Stimulated activated memory B cell treated with anti-CD40 and anti-IgM and Interleukin-4, amounts not matched to agents 10 μg/mL and 1 μg/mL and 100 μg/mL, for 72 hours (primary cell): Measurements from ENCODE around the gene NARS2.
"Not testable (repeated sequence)": the region's sequence is repeated elsewhere in the genome, so short reads cannot be mapped to it uniquely, and the experiment has no call there.

ENCODE experiments used
- ATAC-seq: fragments of 150-1000 bp; cut with Tn5 transposase; 2 replicates; pipeline ENCODE4 v1.10.0; 2021
- H3K27ac Mint-ChIP-seq: one replicate; pipeline ENCODE4 v1.8.0; 2022; ENCODE audit warnings: mild to moderate bottlenecking, mixed read lengths
- H3K27me3 Mint-ChIP-seq: one replicate; pipeline ENCODE4 v1.8.0; 2022; ENCODE audit warnings: mixed read lengths
- H3K36me3 Mint-ChIP-seq: one replicate; pipeline ENCODE4 v1.8.0; 2022; ENCODE audit warnings: mixed read lengths
- H3K4me1 Mint-ChIP-seq: one replicate; pipeline ENCODE4 v1.8.0; 2022; ENCODE audit warnings: mixed read lengths
- H3K4me3 Mint-ChIP-seq: one replicate; pipeline ENCODE4 v1.8.0; 2022; ENCODE audit warnings: mild to moderate bottlenecking, moderate library complexity, mixed read lengths
- H3K9me3 Mint-ChIP-seq: one replicate; pipeline ENCODE4 v1.8.0; 2022; ENCODE audit warnings: mixed read lengths

The NARS2 gene, protein sequence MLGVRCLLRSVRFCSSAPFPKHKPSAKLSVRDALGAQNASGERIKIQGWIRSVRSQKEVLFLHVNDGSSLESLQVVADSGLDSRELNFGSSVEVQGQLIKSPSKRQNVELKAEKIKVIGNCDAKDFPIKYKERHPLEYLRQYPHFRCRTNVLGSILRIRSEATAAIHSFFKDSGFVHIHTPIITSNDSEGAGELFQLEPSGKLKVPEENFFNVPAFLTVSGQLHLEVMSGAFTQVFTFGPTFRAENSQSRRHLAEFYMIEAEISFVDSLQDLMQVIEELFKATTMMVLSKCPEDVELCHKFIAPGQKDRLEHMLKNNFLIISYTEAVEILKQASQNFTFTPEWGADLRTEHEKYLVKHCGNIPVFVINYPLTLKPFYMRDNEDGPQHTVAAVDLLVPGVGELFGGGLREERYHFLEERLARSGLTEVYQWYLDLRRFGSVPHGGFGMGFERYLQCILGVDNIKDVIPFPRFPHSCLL

DNA sequence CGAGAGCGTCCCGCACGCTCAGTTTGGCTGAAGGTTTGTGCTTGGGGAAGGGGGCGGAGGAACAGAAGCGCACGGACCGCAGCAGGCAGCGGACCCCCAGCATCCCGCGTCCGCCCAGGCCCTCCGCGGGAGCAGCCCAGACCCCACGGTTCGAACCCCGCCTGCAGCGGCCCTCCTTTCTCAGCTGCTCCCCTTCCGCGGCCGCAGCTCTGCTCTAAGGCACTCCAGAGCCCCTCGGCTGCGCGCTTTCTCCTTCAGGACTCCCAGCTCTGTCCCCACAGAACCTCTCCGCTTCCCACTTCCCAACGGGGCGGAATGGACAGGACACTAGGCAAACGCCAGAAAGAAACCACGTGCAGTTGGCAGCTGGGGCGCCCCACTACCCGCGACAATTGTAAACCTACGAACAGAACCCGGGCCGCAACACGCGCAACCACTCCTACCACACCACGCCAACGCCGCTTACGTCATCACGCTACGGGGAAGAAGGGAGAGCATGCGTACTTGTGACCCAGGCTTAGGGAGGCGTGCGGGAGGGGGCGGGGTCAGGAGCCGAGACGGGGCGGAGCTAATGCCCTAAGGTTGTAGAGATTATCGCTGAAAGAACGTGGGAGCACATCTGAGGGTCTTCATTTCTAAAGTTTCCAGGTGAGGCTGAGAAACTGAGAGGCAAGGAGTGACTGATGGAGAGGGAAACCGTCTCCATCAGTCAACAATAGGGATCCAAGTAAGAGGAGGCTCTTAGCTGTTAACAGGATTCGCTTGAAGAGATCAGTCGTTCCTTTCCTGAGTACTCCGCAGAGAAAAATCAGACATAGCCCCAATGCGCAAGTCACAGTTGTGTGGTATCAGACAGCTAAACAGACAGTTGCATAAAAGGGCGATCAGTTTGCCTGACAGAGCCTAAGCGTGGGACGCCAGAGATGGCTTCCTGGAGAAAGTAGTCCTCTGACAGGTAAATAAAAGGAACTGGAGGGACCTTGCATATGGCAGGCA lies at the start of gene NARS2:
Gene NARS2, minus strand, starts transcription at position 479 of the 996 bp plus-strand sequence. Its CDS starts 376 bp downstream, at position 103.
- Mint-ChIP-seq H3K27me3 (no peaks in the 10 kb centered on the region), H3K36me3 (peaks cover 20% of the 10 kb centered on the region), H3K9me3 (no peaks in the 10 kb centered on the region), H3K4me3 (peak within 1 kb of the TSS; percentile 94), H3K27ac (peak within 1 kb of the TSS; percentile 95), H3K4me1 (peaks cover 31% of the 10 kb centered on the region)
- ATAC-seq: peak; percentile 99

DNA sequence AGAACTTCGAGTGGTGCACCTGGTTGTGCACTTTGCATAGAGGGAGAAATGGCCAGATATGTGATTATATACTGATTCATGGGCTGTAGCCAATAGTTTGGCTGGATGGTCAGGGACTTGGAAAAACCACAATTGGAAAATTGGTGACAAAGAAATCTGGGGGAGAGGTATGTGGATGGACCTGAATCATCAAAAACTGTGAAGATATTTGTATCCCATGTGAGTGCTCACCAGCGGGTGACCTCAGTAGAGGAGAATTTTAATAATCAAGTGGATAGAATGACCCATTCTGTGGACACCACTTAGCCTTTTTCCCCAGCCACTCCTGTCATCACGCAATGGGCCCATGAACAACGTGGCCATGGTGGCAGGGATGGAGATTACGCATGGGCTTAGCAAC lies 48.0 kb upstream of the NARS2 start:
- H3K9me3 Mint-ChIP-seq: peaks cover 15% of the 10 kb centered on the region
- no peak overlapping the region for H3K4me3 Mint-ChIP-seq

DNA sequence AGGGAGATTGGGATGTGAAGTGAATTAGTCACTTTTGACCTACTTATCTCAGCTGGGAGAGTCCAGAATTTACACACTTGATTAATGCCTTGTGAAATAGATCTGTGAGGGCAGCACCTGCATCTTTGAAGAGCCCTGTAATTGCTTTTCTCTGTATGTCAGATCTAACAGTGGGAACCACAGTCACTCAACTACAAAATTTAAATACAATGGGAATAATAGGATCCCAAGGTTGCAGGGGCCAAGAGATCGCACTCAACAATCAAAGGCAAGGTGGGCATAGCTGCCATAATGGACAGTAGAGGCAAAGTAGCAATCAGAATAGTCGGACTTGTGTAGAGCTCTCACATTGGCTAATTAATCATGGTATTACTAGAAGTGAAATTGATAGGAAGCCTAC lies 45.5 kb upstream of the NARS2 start:
- H3K27me3 Mint-ChIP-seq: no peaks in the 10 kb centered on the region
- H3K4me3 Mint-ChIP-seq: no peak overlapping the region
- peaks cover 8% of the 10 kb centered on the region for H3K36me3 Mint-ChIP-seq
- H3K9me3 Mint-ChIP-seq: peaks cover 11% of the 10 kb centered on the region
- H3K4me1 Mint-ChIP-seq: peaks cover 7% of the 10 kb centered on the region
- H3K27ac Mint-ChIP-seq: no peak overlapping the region
- ATAC-seq: no peak

More for the DNA sequence above, 48.0 kb upstream of the NARS2 start:
- Mint-ChIP-seq H3K27ac (no peak overlapping the region), H3K27me3 (peaks cover 20% of the 10 kb centered on the region), H3K4me1 (peaks cover 7% of the 10 kb centered on the region), H3K36me3 (peaks cover 8% of the 10 kb centered on the region)
- no peak for ATAC-seq

DNA sequence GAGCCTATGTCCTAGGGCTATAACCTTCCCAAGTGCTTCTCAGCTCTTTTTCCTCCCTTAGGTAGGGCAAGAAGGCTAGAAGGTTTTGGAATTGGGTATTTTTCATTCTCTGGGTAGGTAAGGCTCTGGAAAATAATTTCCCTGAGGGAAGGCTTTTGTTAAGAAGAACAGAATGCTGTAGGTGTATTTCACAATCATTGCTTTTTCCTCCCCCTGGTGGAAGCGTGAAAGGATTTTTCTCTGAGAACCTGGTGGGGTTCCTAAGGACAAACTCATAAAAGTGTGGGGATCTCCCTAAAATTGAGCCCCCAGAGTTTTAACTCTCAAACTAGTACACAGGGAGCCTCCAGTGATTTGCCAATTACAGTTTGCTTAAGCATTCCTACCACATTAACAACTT lies 41.1 kb upstream of the NARS2 start:
- Mint-ChIP-seq H3K4me1 (peaks cover 7% of the 10 kb centered on the region), H3K36me3 (peaks cover 8% of the 10 kb centered on the region), H3K4me3 (no peak overlapping the region), H3K27me3 (peaks cover 16% of the 10 kb centered on the region), H3K9me3 (peaks cover 18% of the 10 kb centered on the region), H3K27ac (no peak overlapping the region)
- no peak for ATAC-seq

DNA sequence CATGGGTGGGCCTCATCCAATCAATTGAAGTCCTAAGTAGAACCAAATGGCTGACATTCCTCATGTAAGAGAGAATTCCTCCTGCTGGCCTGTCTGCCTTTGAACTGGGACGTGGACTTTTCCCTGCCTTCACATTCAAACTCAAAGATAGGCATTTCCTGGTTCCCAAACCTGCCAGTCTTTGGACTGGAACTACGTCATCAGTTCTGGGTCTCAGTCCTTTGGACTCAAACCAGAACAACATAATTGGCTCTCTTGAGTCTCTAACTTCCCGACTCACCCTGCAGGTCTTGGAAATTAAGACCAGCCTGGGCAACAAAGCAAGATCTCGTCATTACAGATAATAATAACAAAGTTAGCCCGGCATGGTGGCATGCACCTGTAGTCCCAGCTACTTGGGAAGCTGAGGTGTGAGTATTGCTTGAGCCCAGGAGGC lies 38.7 kb upstream of the NARS2 start:
- H3K4me1 Mint-ChIP-seq: no peaks in the 10 kb centered on the region
- H3K27me3 Mint-ChIP-seq: peaks cover 16% of the 10 kb centered on the region
- H3K27ac Mint-ChIP-seq: no peak overlapping the region
- no peaks in the 10 kb centered on the region for H3K36me3 Mint-ChIP-seq
- peaks cover 9% of the 10 kb centered on the region for H3K9me3 Mint-ChIP-seq
- H3K4me3 Mint-ChIP-seq: no peak overlapping the region
- no peak for ATAC-seq

DNA sequence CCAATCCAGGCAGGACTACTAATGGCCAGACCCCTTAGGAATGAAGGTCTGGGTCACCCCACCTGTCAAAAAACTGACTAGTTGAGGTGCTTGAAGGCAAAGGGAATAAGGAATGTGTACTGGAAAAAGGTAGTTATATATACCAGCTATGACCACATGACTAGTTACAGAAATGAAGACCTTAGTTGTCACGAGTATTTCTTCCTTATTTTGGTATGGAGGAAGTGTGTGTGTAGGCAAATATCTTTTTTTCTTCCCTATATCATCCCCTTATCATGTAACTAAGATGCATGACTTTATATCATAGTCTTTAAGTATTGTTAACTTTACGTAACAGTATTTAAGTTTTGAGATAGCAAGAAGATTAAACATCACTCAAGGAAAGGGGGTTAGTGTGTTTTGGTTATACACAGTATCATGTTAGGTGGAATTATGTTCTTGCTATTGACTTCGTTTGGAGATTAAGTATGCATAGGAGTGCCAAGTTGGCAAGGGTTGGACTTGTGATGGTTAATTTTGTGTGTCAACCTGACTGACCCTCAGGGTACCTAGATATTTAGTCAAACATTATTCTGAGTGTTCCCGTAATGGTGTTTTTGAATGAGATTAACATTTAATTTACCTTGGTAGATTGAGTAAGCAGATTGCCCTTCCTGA lies 38.2 kb upstream of the NARS2 start:
- no peak for ATAC-seq
- Mint-ChIP-seq H3K27me3 (peaks cover 16% of the 10 kb centered on the region), H3K4me1 (no peaks in the 10 kb centered on the region), H3K36me3 (no peaks in the 10 kb centered on the region), H3K4me3 (no peak overlapping the region), H3K27ac (no peak overlapping the region), H3K9me3 (peaks cover 6% of the 10 kb centered on the region)

DNA sequence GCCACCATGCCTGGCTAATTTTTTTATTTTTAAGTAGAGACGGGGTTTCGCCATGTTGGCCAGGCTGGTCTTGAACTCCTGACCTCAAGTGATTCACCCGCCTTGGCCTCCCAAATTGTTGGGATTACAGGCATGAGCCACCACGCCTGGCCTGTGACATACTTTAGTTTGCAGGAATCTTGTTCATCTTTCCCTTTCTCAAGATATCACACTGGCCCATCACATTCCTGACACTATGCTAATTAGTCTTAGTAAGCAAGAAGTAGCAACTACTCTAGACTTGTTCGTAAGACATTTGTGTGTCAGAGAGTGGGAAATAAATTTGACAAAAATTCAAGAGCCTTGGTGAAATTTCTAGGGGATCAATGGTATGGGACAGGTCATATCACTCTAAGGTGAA lies 34.7 kb upstream of the NARS2 start:
- not testable (repeated sequence) for H3K9me3 Mint-ChIP-seq, H3K4me3 Mint-ChIP-seq, H3K4me1 Mint-ChIP-seq, H3K36me3 Mint-ChIP-seq, ATAC-seq, H3K27ac Mint-ChIP-seq
- peaks cover 29% of the 10 kb centered on the region for H3K27me3 Mint-ChIP-seq

DNA sequence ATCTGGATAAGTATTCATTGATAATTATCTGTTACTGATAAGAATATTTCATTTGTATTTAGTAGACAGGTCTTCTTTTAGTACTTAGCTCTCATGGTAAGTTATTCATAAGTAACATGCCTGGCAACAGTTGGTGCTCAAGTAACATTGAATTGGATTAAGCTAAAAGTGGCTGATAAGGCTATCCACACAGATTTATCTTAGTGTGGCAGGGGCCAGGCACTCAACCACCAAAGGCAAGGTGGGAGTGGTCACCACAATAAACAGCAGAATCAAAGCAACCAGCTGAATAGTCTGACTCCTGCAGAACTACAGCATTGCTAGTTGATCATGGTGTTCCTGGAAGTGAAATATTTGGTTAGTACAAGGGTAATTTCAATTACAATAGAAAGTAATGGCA lies 33.0 kb upstream of the NARS2 start:
- no peaks in the 10 kb centered on the region for H3K4me1 Mint-ChIP-seq
- peaks cover 30% of the 10 kb centered on the region for H3K27me3 Mint-ChIP-seq
- H3K36me3 Mint-ChIP-seq: no peaks in the 10 kb centered on the region
- H3K27ac Mint-ChIP-seq: no peak overlapping the region
- H3K9me3 Mint-ChIP-seq: no peaks in the 10 kb centered on the region
- ATAC-seq: no peak
- no peak overlapping the region for H3K4me3 Mint-ChIP-seq

DNA sequence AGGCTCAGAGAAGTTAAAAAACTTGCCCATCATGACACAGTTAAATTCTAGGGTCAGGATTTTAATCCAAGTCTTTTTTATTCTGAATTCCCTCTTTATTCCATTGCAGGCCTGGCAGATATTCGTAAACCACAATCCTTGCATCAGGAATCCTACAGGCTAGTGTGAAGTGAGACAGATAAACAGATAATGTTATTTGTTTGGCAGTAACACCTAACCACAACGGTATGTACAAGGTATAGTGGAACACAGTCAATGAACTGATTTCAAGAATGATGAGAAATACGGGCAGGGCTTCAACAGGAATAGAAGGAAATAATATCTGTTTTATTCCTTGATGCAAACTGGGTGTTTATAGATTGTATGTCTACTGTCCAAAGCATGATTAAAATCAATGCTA lies 32.0 kb upstream of the NARS2 start:
- ATAC-seq: no peak
- no peak overlapping the region for H3K27ac Mint-ChIP-seq
- H3K27me3 Mint-ChIP-seq: peaks cover 38% of the 10 kb centered on the region
- H3K4me3 Mint-ChIP-seq: no peak overlapping the region
- no peaks in the 10 kb centered on the region for H3K9me3 Mint-ChIP-seq
- H3K4me1 Mint-ChIP-seq: no peaks in the 10 kb centered on the region
- no peaks in the 10 kb centered on the region for H3K36me3 Mint-ChIP-seq

DNA sequence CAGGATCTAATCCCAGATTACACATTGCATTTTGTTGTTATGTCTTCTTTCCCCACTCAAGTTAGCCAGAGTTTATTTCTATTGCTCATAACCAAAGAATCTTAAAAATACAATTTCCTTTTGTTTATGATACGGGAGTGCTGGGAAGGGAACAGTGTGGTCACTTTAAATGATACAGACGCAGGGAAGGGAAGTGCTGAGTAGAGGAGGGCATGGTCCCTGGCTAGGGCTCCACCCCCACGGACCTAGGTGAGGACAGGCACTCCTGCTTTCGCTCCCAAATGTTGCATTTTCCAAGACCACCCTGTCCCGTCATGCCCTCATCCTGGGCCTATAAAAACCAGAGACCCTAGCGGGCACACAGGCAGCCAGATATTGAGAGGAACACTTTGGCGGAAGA lies 30.6 kb upstream of the NARS2 start:
- Mint-ChIP-seq H3K27me3 (peaks cover 52% of the 10 kb centered on the region), H3K9me3 (no peaks in the 10 kb centered on the region), H3K4me1 (no peaks in the 10 kb centered on the region), H3K36me3 (no peaks in the 10 kb centered on the region), H3K4me3 (no peak overlapping the region), H3K27ac (no peak overlapping the region)
- no peak for ATAC-seq

DNA sequence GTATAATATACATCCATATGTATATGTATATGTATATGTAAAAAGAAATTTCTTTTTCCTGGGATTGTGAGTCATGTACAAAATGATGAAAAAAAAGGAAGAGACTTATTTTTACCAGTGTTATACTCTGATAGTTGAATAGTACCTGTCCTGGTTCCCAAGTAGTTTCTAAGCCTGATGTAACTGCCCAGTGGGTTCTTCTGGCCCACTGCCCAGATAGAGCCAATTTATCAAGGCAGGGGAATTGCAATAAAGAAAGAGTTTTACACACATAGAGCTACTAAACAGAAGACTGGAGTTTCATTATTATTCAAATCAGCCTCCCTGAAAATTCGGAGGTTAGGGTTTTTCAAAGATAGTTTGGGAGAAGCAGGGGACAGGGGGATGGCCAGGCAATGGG lies 29.1 kb upstream of the NARS2 start:
- no peak overlapping the region for H3K4me3 Mint-ChIP-seq
- H3K9me3 Mint-ChIP-seq: no peaks in the 10 kb centered on the region
- no peak overlapping the region for H3K27ac Mint-ChIP-seq
- H3K27me3 Mint-ChIP-seq: peaks cover 66% of the 10 kb centered on the region
- H3K4me1 Mint-ChIP-seq: no peaks in the 10 kb centered on the region
- ATAC-seq: no peak
- no peaks in the 10 kb centered on the region for H3K36me3 Mint-ChIP-seq

DNA sequence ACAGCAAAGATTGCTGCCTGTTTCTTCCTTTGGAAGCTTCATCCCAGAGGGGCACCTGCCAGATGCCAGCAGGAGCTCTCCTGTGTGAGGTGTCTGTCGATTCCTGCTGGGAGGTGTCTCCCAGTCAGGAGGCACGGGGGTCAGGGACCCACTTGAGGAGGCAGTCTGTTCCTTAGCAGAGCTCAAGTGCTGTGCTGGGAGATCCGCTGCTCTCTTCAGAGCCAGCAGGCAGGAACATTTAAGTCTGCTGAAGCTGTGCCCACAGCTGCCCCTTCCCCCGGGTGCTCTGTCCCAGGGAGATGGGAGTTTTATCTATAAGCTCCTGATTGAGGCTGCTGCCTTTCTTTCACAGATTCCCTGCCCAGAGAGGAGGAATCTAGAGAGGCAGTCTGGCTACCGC lies 28.1 kb upstream of the NARS2 start:
- not testable (repeated sequence) for H3K36me3 Mint-ChIP-seq, H3K9me3 Mint-ChIP-seq, H3K4me1 Mint-ChIP-seq, H3K4me3 Mint-ChIP-seq, ATAC-seq, H3K27ac Mint-ChIP-seq
- peaks cover 66% of the 10 kb centered on the region for H3K27me3 Mint-ChIP-seq

DNA sequence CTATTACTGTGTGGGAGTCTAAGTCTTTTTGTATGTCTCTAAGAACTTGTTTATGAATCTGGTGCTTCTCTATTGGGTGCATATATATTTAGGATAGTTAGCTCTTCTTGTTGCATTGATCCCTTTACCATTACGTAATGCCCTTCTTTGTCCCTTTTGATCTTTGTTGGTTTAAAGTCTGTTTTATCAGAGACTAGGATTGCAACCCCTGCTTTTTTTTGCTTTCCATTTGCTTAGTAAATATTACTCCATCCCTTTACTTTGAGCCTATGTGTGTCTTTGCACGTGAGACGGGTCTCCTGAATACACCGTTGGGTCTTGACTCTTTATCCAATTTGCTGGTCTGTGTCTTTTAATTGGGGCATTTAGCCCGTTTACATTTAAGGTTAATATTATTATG lies 26.4 kb upstream of the NARS2 start:
- H3K27ac Mint-ChIP-seq, H3K4me1 Mint-ChIP-seq, ATAC-seq, H3K36me3 Mint-ChIP-seq, H3K4me3 Mint-ChIP-seq, H3K9me3 Mint-ChIP-seq: not testable (repeated sequence)
- peaks cover 61% of the 10 kb centered on the region for H3K27me3 Mint-ChIP-seq

DNA sequence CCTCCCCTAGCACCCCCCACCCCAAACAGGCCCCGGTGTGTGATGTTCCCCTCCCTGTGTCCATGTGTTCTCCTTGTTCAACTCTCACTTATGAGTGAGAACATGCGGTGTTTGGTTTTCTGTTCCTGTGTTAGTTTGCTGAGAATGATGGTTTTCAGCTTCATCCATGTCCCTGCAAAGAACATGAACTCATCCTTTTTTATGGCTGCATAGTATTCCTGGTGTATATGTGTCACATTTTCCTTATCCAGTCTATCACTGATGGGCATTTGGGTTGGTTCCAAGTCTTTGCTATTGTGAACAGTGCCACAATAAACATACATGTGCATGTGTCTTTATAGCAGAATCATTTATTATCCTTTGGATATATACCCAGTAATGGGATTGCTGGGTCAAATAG lies 22.9 kb upstream of the NARS2 start:
- not testable (repeated sequence) for H3K4me1 Mint-ChIP-seq, H3K9me3 Mint-ChIP-seq, H3K4me3 Mint-ChIP-seq, H3K27ac Mint-ChIP-seq, ATAC-seq, H3K36me3 Mint-ChIP-seq
- H3K27me3 Mint-ChIP-seq: peaks cover 37% of the 10 kb centered on the region
